ENCODE data around the gene KCNJ6.

Gene KCNJ6

GRCh38 chr21:37631319-37632117 lies 284.7 kb downstream of the KCNJ6 start:
- TF ChIP-seq SP1 (IDR thresholded peaks at IDR 0.05) = no peak
- no peak for TF ChIP-seq BHLHE40 (IDR thresholded peaks at IDR 0.05; ENCODE audit: borderline replicate concordance)
- TF ChIP-seq ELF4 (IDR thresholded peaks at IDR 0.05) = no peak
- no peak for TF ChIP-seq ZNF384 (IDR thresholded peaks at IDR 0.05)
- CTCF ChIA-PET = no interaction called here
- POLR2A ChIA-PET = no interaction called here
- no peak for DNase-seq (ENCODE audit: extremely low spot score)

- CTCF ChIA-PET = interaction anchor here (0.6 kb wide), 1 partner anchor 164 kb away, joined by 3 read pairs; no protein-coding TSS in a partner anchor
- no peak for DNase-seq (ENCODE audit: extremely low spot score)
- TF ChIP-seq L3MBTL2 (conservative IDR thresholded peaks at IDR 0.05) (no peak), LEF1 (IDR thresholded peaks at IDR 0.05; ENCODE audit: borderline replicate concordance) (no peak), TARDBP (IDR thresholded peaks at IDR 0.05) (no peak)
- POLR2A ChIA-PET = no interaction called here
Measured at GRCh38 chr21:37630872-37631271, 285.4 kb downstream of the KCNJ6 start.

DNA sequence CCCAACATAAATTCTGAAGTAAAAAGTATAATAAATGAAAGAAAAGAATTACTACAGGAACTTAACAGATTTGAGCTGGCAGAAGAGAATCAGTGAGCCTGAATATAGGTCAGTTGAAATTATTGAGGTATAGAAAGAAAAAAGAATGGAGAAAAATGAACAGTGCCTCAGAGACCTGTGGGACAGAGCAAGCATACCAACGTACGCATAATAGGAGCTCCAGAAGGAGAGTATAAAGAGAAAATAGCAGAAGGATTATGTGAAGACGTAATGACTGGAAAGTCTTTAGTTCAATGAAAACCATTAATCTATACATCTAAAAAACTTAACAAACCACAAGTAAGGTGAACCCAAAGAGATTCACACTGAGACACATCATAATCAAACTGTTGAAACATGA lies 287.9 kb downstream of the KCNJ6 start:
- DNase-seq (ENCODE audit: extremely low spot score) = no peak
- TF ChIP-seq TARDBP (IDR thresholded peaks at IDR 0.05) = no peak
- no peak for TF ChIP-seq L3MBTL2 (conservative IDR thresholded peaks at IDR 0.05)
- POLR2A ChIA-PET = no interaction called here
- CTCF ChIA-PET = no interaction called here

DNA sequence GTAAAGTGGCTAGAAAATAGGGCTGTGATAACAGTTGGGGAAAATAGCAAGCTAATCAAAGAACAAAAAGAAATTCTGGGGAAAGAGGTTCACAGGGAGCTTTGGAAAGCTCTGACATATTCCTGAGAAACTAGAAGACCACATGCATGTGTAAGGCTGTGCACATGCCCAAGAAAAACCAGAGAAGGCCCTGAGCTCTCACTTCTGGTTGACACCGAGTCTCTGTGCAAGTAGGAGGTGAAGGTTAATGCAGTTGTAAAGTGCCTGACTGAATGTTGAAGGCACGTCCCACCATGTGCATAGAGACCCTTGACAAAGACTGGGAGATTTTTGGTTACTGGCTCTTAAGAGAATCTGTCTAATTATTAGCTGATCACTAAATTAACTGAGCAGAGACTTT lies 288.7 kb downstream of the KCNJ6 start:
- no peak for DNase-seq (ENCODE audit: extremely low spot score)
- POLR2A ChIA-PET = no interaction called here
- CTCF ChIA-PET = interaction anchor here (0.6 kb wide), 1 partner anchor 14 kb away, joined by 3 read pairs; no protein-coding TSS in a partner anchor
- TF ChIP-seq SP1 (IDR thresholded peaks at IDR 0.05) (no peak), BHLHE40 (IDR thresholded peaks at IDR 0.05; ENCODE audit: borderline replicate concordance) (no peak), HDGF (IDR thresholded peaks at IDR 0.05; ENCODE audit: borderline replicate concordance) (no peak), ZNF384 (IDR thresholded peaks at IDR 0.05) (no peak), ARNT (IDR thresholded peaks at IDR 0.05) (no peak), NFRKB (IDR thresholded peaks at IDR 0.05) (no peak), ELF4 (IDR thresholded peaks at IDR 0.05) (no peak), TARDBP (IDR thresholded peaks at IDR 0.05) (no peak), FOXA1 (IDR thresholded peaks at IDR 0.05) (no peak), FOXK2 (IDR thresholded peaks at IDR 0.05) (no peak), FOXM1 (IDR thresholded peaks at IDR 0.05; ENCODE audit: borderline replicate concordance) (no peak), L3MBTL2 (conservative IDR thresholded peaks at IDR 0.05) (no peak), LEF1 (IDR thresholded peaks at IDR 0.05; ENCODE audit: borderline replicate concordance) (no peak), CTBP1 (IDR thresholded peaks at IDR 0.05; ENCODE audit: borderline replicate concordance) (no peak), SUZ12 (IDR thresholded peaks at IDR 0.05) (no peak)
- TF ChIP-seq, protein P1, sequence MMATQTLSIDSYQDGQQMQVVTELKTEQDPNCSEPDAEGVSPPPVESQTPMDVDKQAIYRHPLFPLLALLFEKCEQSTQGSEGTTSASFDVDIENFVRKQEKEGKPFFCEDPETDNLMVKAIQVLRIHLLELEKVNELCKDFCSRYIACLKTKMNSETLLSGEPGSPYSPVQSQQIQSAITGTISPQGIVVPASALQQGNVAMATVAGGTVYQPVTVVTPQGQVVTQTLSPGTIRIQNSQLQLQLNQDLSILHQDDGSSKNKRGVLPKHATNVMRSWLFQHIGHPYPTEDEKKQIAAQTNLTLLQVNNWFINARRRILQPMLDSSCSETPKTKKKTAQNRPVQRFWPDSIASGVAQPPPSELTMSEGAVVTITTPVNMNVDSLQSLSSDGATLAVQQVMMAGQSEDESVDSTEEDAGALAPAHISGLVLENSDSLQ (IDR thresholded peaks at IDR 0.05) = no peak

GRCh38 chr21:37627074-37627473 lies 289.2 kb downstream of the KCNJ6 start:
- ChIA-PET CTCF (no interaction called here), POLR2A (no interaction called here)
- DNase-seq (ENCODE audit: extremely low spot score) = no peak
- TF ChIP-seq LEF1 (IDR thresholded peaks at IDR 0.05; ENCODE audit: borderline replicate concordance) = no peak
- TF ChIP-seq ELF4 (IDR thresholded peaks at IDR 0.05) = no peak

GRCh38 chr21:37626320-37626719 lies 289.9 kb downstream of the KCNJ6 start:
- CTCF ChIA-PET = no interaction called here
- TF ChIP-seq FOXA1 (IDR thresholded peaks at IDR 0.05) = no peak
- no peak for TF ChIP-seq FOXK2 (IDR thresholded peaks at IDR 0.05)
- TF ChIP-seq ARNT (IDR thresholded peaks at IDR 0.05) = no peak
- no peak for TF ChIP-seq ZNF384 (IDR thresholded peaks at IDR 0.05)
- TF ChIP-seq CTBP1 (IDR thresholded peaks at IDR 0.05; ENCODE audit: borderline replicate concordance) = no peak
- TF ChIP-seq L3MBTL2 (conservative IDR thresholded peaks at IDR 0.05) = no peak
- no peak for TF ChIP-seq SP1 (IDR thresholded peaks at IDR 0.05)
- no peak for TF ChIP-seq HDGF (IDR thresholded peaks at IDR 0.05; ENCODE audit: borderline replicate concordance)
- POLR2A ChIA-PET = no interaction called here
- DNase-seq (ENCODE audit: extremely low spot score) = no peak

DNA sequence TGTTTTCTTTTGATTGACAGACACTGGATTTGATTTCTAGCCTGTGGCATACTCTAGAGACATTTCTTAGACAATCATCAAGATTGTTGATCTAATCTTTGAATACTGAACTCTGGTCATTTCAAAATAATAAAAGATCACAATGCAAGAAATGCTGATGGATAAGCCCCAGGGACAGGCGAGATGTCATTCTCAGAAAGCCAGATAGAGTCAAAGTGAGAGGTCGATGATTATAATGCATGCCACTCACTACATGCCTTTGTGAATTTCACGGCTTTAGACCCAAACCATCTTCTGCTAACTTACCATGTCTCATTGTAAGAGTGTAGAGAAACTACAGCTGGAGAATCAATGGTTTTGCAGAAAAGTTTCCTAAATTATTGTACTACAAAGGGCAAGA lies 292.6 kb downstream of the KCNJ6 start:
- POLR2A ChIA-PET = no interaction called here

More for the DNA sequence above, 292.6 kb downstream of the KCNJ6 start:
- CTCF ChIA-PET = no interaction called here
- TF ChIP-seq BHLHE40 (IDR thresholded peaks at IDR 0.05; ENCODE audit: borderline replicate concordance) = no peak
- no peak for TF ChIP-seq LEF1 (IDR thresholded peaks at IDR 0.05; ENCODE audit: borderline replicate concordance)
- TF ChIP-seq L3MBTL2 (conservative IDR thresholded peaks at IDR 0.05) = no peak
- TF ChIP-seq, protein P1 (IDR thresholded peaks at IDR 0.05) = peak; percentile 23; the same call in 1 of the 2 replicates
- no peak for TF ChIP-seq CTBP1 (IDR thresholded peaks at IDR 0.05; ENCODE audit: borderline replicate concordance)
- no peak for TF ChIP-seq HDGF (IDR thresholded peaks at IDR 0.05; ENCODE audit: borderline replicate concordance)
- TF ChIP-seq ELF4 (IDR thresholded peaks at IDR 0.05) = no peak
- no peak for DNase-seq (ENCODE audit: extremely low spot score)

Data from HEK293T (cell line).